NCI-H510A (cell line): ENCODE measurements around the gene SRRT.

Source experiments
- DNase-seq: peaks from one replicate; lab custom pipeline; 2025; lab: John Stamatoyannopoulos, UW

The SRRT gene

GRCh38 chr7:100855515-100855914 is 19.4 kb upstream of the SRRT start:
- no peak for DNase-seq

- DNase-seq = no peak
These were observed 18.0 kb upstream of the SRRT start for GRCh38 chr7:100856871-100857282.

GRCh38 chr7:100859856-100860255 is 15.0 kb upstream of the SRRT start:
- no peak for DNase-seq

GRCh38 chr7:100860702-100861615 is 13.9 kb upstream of the SRRT start:
- DNase-seq = no peak

GRCh38 chr7:100861616-100861985 is 13.3 kb upstream of the SRRT start:
- no peak for DNase-seq

GRCh38 chr7:100863406-100863950 is 11.4 kb upstream of the SRRT start:
- DNase-seq = no peak

- no peak for DNase-seq
These were observed 10.5 kb upstream of the SRRT start for GRCh38 chr7:100864263-100864845.

GRCh38 chr7:100865372-100865911 is 9.5 kb upstream of the SRRT start:
- DNase-seq = no peak

- DNase-seq = no peak
These were observed 8.8 kb upstream of the SRRT start for GRCh38 chr7:100865938-100866728.

- no peak for DNase-seq
These were observed 8.2 kb upstream of the SRRT start for GRCh38 chr7:100866729-100867039.

- DNase-seq = no peak
These were observed 7.7 kb upstream of the SRRT start, which contains the start of gene TRIP6 for GRCh38 chr7:100867040-100867775. TRIP6 (plus strand) TSS chr7:100867387; CDS start chr7:100867498, 111 bp downstream.

GRCh38 chr7:100867776-100868485 is 7.0 kb upstream of the SRRT start:
- DNase-seq = no peak

GRCh38 chr7:100873599-100874299 is 1.2 kb upstream of the SRRT start:
- no peak for DNase-seq

GRCh38 chr7:100874300-100874576 is 665 bp upstream of the SRRT start:
- DNase-seq = no peak

GRCh38 chr7:100875356-100875751 is 451 bp downstream of the SRRT start:
- DNase-seq = no peak

GRCh38 chr7:100878013-100878412 is 3.1 kb downstream of the SRRT start:
- no peak for DNase-seq

- no peak for DNase-seq
These were observed 3.8 kb downstream of the SRRT start for GRCh38 chr7:100878685-100879084.

GRCh38 chr7:100879685-100880261 is 4.9 kb downstream of the SRRT start:
- DNase-seq = no peak

GRCh38 chr7:100880645-100881044 is 5.7 kb downstream of the SRRT start:
- no peak for DNase-seq

- no peak for DNase-seq
These were observed 6.2 kb downstream of the SRRT start for GRCh38 chr7:100881136-100881535.
